Pons (tissue), 1 donor: ENCODE results near the gene SLC22A1.
A peak's percentile ranks its signal among the peaks of the same experiment; 100 is the strongest.
"Not testable (repeated sequence)": the region's sequence is repeated elsewhere in the genome, so short reads cannot be mapped to it uniquely, and the experiment has no call there.

Experiments
- DNase-seq: peaks from one replicate; pipeline ENCODE4 v3.0.0-alpha.2; 2016; ENCODE audit warnings: low spot score

Gene SLC22A1

GRCh38 chr6:160121558-160121957, at the start of gene SLC22A1:
Gene SLC22A1 (plus strand): TSS chr6:160121815. CDS start chr6:160121936, 121 bp downstream.
- DNase-seq = no peak

GRCh38 chr6:160073272-160073671, 48.3 kb upstream of the SLC22A1 start:
- no peak for DNase-seq

GRCh38 chr6:160076009-160076408, 45.6 kb upstream of the SLC22A1 start:
- no peak for DNase-seq

- DNase-seq = no peak
These were observed 44.6 kb upstream of the SLC22A1 start for GRCh38 chr6:160077024-160077423.

GRCh38 chr6:160077526-160077925, 44.1 kb upstream of the SLC22A1 start:
- no peak for DNase-seq

- no peak for DNase-seq
These were observed 42.5 kb upstream of the SLC22A1 start for GRCh38 chr6:160078883-160079685.

- DNase-seq = no peak
These were observed 42.0 kb upstream of the SLC22A1 start for GRCh38 chr6:160079686-160080043.

GRCh38 chr6:160080097-160080496, 41.5 kb upstream of the SLC22A1 start:
- DNase-seq = no peak

GRCh38 chr6:160081398-160081797, 40.2 kb upstream of the SLC22A1 start:
- DNase-seq = no peak

GRCh38 chr6:160082627-160083026, 39.0 kb upstream of the SLC22A1 start:
- no peak for DNase-seq

GRCh38 chr6:160084198-160084776, 37.3 kb upstream of the SLC22A1 start:
- no peak for DNase-seq

GRCh38 chr6:160085226-160085625, 36.4 kb upstream of the SLC22A1 start:
- no peak for DNase-seq

- DNase-seq = no peak
These were observed 35.7 kb upstream of the SLC22A1 start for GRCh38 chr6:160085713-160086505.

- DNase-seq = no peak
These were observed 34.9 kb upstream of the SLC22A1 start for GRCh38 chr6:160086754-160087153.

GRCh38 chr6:160088069-160088783, 33.4 kb upstream of the SLC22A1 start:
- DNase-seq = peak; percentile 73

GRCh38 chr6:160088784-160089533, 32.7 kb upstream of the SLC22A1 start:
- no peak for DNase-seq

- DNase-seq = no peak
These were observed 32.1 kb upstream of the SLC22A1 start for GRCh38 chr6:160089534-160089897.

- not testable (repeated sequence) for DNase-seq
These were observed 31.0 kb upstream of the SLC22A1 start for GRCh38 chr6:160090442-160091239.

GRCh38 chr6:160092176-160092575, 29.4 kb upstream of the SLC22A1 start:
- not testable (repeated sequence) for DNase-seq

GRCh38 chr6:160092602-160093001, 29.0 kb upstream of the SLC22A1 start:
- DNase-seq = no peak

- DNase-seq = no peak
These were observed 28.6 kb upstream of the SLC22A1 start for GRCh38 chr6:160093061-160093460.
